A172 (cell line): ENCODE measurements around the gene C2CD3. TPM values are rescaled to one million over a fixed set of nuclear protein-coding genes. Genes with fewer than 3 reads are reported as not detected.
A peak's percentile ranks its signal among the peaks of the same experiment; 100 is the strongest.
"Not testable (repeated sequence)": the region's sequence is repeated elsewhere in the genome, so short reads cannot be mapped to it uniquely, and the experiment has no call there.

Source experiments
- DNase-seq: peaks from one replicate; pipeline ENCODE4 v3.0.0-alpha.2; 2015; ENCODE audit warnings: low spot score
- total RNA-seq: library from RNA; depleted of rRNA; stranded (reverse); fragments of >200 nt; shearing (Covaris generic); gene quantifications from 2 replicates; pipeline ENCODE4 v1.2.3, GENCODE V29; 2014

The C2CD3 gene
- total RNA-seq, 1 experiment from 2014 or later, result 49.2 TPM

DNA sequence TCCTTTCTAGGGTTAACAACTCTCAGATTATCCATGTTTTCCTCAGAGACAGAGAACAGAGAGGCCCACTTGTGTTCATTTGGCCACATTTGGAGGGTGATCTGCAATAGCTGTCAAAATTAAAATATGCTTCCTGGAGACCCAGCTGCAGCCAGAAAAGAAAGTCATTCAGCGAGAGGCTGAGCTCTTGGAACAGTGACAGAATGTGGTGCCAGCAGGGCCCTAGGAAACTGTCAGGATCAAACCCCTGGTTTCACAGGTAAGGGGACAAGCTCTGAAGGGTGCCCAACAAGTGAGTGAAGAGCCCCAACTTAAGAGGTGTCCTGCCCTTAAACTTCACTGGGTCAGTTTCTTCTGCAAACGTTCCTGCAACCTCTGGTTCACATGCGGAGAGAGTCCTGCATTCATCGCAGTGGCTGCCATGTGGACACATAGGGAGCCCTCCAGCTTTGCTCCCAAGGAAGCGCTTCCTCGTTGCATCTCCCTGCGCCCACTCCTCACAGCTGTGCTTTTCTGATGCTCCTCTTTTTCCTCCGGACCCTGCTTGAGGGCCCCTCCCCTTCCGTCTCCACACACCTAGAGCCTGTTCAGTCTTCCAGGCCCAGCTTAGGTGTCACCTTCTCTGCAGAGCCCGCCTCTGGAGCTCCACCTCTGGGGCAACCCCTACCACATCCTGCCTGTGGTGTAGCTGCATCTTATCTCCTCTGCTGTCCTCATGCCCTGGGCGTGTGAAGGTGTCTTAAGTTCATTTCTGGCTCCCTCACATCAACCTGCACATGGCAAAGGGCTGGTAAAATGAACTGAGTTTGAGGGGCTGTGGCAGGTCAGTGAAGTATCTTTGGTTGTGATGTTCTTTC lies 165.8 kb downstream of the C2CD3 start:
- no peak for DNase-seq

DNA sequence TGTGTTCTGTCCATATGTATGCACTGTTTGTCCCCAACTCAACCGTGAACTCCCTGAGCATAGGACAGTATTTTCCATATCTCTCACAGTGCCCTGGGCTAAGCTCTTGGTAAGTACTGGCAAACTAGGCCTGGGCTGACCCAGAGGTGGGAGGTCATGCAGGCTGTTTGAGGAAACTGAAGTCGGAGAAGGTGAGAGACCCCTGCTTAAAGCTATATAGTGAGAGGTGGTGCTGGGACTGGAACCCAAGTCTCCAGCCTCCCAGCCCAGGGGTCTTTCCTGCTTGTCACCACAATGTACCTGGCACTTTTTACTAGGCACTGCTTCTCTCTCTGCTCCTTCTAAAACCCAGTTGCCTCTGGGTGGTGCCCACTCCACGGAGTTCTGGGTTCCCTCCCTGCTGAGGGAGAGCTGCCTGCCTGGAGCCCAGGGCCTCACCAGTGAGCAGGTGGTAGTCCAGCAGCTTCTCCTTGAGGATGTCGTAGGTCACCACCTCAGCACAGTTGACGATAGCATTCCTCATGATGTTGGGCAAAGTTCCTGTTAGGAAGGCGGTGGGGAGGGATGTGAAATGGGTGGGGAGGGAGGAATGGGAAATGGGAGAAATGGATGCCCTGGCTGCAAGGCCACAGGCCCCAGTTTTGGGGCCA lies 166.6 kb downstream of the C2CD3 start:
- DNase-seq, result no peak

DNA sequence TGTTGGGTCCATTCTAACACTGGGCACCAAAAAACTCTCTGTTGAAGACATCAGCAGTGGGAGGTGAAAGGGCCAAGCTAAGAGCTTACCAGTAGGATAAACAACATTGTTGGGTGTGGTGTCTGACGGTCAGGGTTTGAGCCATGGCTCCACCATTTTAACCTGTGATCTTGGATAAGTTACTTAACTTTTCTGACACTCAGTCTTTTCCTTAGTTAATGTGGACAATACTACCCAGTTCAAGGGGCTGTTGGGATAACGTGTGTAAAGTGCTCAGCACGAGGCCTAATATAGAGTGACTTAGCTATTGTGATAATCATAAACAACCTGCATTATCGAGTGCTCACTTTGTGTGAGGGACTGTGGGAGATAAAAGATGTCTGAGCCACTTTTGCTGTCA lies 168.0 kb downstream of the C2CD3 start:
- no peak for DNase-seq

DNA sequence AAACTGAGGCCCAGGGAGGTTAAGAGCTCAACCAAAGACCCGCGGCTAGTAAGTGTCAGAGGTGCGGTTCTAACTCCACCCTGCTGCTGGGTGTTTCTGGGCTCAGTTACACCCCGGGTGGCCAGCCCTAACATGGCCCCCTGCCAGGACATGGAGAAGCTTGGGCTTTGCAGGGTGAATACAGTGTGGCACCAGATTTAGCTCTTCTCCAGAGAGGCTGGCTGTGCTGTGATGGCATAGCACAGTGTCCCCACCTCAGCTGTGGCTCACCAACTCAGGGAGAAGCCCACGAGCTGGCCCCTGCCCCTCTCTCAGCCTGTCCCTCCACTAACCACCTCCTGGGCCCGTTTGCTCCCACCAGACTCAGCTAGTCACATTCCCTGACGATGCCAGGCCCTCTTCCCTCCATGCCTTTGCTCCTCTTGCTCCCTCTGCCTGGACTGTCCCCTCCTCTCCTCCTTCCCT lies 168.9 kb downstream of the C2CD3 start:
- no peak for DNase-seq

DNA sequence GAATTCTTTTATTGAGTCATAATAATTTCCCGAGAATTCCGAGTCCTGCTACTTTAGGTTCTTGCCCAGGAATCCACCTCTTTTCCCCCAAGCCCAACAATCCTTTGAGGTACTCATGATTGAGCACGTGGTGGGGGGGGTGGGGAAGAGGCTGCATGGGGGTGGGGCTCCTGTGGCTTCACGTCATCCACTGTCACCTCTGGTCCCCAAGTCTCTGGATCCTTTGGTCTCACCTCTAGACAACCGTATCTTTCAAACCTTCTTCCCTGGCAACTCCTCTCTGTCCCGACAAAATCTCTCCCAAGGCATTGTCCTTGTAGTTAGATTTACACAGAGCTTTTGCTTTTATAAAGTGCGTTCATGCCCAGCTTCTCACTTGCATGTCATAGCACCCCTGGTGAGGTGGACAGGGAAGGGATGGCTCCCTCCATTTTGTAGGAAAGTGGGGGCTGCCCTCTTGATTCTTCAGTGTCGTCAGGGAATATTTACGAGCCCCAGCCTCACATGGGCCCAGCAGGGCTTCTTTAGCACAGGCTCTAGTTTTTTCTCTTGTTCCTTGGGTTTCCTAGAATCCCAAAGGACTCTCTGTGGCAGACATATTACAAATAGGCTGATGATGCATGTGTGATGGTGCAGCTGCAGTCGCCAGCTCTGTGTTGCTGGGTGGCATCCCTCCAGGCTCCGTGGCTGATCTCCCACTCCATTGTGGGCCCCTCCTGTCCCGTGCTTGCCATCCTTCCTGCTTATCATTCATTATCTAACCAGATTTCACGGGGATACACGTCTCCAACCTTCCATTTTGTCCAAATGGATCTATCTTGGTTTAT lies 170.3 kb downstream of the C2CD3 start:
- DNase-seq, result no peak

DNA sequence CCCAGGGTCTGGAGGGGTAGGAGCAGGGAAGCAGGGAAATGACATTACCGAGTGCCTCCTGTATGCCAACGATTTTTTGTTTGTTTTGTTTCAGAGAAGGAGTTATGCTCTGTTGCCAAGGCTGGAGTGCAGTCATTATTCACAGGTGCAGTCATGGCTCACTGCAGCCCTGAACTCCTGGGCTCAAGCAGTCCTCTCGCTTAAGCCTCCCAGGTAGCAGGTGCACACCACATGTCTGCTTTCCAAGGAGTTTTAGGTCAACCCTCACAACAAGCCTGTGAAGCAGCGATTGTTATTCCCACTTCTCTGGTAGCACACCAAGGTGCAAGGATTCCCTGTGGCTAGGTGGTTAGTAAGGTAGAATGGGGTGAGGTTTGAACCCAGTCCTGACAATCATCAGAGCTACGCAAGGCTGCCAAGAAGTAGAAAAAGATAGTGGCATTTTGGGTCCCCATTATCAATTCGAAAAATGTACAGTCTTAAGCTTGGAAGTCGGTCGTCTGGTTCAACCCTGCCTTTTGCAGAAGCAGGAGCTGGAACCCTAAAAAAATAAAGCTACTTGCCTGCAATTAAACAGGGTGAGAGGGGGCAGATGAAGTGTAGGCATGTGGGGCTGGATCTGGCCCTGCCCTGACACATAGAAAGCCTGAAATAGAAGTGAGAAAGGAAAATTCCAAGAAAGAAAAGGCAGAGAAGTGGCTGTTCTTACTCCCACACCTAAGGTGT lies 171.1 kb downstream of the C2CD3 start:
- DNase-seq, result no peak

DNA sequence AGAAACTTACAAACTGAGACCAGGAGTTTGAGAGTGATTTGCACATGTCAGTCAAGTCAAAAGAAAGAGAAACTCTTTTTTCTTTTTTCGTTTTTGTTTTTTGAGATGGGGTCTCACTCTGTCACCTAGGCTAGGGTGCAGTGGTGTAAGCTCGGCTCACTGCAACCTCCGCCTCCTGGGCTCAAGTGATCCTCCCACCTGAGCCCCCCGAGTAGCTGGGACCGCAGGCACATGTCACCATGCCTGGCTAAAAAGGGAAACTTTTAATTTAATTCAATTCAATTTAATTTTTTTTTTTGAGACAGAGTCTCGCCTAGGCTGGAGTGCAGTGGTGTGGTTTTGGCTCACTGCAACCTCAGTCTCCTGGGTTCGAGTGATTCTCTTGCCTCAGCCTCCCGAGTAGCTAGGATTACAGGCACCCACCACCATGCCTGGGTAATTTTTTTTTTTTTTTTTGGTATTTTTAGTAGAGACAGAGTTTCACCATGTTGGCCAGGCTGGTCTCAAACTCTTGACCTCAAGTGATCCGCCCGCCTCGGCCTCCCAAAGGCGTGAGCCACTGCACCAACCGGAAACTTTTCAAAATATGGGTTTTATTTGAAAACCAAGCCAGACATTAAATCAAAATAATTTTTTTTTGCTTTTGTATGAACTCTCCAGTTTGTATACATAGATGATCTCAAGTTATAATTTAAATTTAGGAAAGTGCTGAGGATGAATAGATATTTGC lies 171.8 kb downstream of the C2CD3 start:
- no peak for DNase-seq

DNA sequence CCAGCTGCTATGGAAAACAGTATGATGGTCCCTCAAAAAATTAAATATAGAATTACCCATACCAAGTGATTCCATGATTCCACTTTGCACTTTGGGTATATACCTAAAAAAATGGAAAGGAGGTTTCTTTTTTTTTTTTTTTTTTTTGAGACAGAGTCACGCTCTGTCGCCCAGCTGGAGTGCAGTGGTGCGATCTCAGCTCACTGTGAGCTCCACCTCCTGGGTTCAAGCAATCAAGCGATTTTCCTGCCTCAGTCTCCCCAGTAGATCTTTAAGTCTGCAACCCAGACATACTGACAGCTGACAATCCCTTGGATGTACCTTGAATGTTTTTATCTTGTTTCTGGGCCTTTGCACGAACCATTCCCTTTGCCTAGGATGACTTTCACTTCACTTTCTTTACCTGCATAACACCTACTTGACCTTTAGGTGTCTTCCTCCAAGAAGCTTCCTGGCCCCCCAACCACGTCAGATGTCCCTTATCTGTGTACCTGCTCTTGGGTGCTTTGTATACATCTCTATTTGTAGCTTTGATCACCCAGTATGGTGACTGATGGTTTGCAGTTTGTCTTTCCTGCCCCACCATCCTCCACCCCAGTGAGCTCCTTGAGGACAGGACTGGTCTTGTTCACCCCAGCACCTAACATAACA lies 173.6 kb downstream of the C2CD3 start:
- DNase-seq, result no peak

DNA sequence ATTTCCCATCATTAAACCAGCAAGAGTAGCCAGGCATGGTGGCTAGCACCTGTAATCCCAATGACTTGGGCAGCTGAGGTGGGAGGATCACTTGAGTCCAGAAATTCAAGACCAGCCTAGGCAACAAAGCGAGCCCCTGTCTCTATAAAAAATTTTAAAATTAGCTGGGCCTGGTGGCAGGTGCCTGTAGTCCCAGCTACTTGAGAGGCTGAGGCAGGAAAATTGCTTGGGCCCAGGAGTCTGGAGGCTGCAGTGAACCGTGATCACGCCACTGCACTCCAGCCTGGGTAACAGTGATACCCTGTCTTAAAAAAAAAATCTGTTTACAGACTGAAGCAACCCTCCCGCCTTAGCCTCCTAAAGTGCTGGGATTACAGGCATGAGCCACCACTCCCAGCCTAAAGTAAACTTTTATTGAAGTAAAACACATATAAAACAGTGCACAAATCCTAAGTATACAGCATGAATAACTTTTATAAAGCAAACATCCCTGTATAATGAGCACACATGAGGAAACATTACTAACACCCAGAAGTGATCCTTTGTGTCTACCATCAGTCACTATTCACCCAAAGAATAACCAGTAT lies 174.5 kb downstream of the C2CD3 start:
- DNase-seq, result no peak

DNA sequence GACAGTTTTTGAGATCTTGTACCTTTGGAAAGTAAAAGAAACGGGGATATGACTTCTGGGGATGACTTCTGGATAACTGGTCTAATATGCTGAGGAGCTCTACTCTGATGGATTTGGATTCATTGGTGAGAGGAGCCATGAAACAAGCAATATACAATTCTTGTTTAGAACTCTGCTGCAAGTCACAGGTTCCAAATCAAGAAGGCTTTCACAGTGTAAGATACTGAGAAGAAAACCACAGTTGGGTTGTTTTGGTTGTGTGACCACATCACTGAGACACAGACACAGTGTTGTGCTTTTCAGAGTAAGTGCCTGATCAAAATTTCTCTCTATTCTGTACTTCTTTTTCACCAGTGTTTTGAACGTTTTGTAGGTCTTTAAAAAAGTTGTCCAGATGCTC lies 175.1 kb downstream of the C2CD3 start:
- no peak for DNase-seq

DNA sequence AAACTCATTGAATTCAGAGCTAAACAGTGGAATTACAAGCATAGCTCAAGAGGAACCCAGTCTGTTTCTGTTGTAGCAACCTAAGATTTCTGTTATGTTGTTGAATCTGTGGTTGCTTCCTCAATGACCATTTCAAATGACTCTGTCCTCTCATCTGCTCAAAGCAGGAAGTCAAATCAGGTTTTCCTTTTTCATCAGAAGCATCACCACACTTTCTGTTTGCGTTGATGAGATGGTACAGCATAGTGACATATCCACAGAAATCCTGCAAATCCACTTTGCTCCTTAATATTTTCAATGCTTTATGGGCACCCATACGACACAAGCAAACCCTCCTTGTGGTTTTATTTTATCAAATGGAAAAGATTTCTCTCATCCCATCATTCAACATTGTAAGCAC lies 175.6 kb downstream of the C2CD3 start:
- no peak for DNase-seq

DNA sequence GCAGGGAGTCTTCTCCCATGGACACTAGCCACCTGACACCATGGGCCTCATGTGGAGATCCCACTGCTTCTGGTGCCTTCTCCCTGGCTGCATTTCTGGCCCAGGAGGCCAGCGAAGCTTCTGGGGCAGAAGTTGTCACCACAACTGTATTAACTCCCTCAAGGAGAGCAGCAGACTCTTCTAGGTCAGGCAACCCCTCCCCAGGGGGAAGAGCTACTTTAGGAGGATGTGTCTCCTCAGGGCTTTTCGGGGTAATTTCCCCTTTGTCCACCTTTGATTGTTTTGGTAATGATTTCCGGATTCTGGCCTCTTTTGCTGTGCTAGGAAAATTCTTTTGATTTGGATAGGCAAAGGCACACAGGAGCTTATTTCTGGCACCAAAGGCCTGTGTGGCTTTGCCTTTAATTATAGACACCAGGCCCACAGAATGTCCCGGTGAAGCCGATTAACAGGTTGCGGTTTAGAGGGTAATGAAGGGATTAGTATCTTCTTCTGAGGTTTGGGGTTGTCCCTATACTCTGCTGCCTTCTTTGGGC lies 179.3 kb downstream of the C2CD3 start:
- DNase-seq, result no peak

DNA sequence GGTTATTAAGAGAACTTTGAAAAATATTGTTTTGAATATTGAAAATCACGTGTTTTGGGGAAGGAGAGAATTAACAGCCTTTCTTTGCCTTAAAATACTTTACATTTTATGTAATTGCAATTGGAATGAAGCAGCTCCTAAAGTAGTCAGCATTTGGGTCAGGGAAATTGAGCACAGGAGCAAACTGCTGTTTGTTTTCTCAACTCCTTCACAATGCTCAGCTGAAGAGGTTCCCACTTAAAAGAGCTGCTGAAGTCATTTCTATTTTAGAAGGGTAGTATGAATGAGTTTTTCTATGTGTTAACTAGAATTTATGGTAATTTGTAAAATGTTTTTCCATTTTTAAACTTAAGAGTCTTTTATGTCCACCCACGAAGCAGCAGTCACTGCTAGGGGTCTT lies 180.1 kb downstream of the C2CD3 start:
- DNase-seq, result no peak

DNA sequence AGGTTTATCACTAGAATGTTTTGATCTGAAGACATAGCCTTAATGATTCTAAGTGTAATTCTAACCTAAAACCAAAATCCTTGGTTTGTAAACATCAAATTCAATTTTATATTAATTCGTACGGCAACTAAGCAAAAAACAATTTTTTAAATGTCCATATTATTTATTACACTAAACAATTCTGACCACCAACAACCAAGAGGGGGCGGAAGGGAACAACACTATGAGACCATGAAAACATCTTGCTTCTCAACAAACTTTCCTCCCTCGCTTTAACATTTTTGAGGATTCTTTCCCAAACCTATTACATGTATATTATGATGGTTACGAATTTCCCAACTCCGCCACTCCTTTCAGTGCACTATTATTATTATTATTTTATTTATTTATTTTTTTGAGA lies 181.6 kb downstream of the C2CD3 start:
- DNase-seq, result no peak

DNA sequence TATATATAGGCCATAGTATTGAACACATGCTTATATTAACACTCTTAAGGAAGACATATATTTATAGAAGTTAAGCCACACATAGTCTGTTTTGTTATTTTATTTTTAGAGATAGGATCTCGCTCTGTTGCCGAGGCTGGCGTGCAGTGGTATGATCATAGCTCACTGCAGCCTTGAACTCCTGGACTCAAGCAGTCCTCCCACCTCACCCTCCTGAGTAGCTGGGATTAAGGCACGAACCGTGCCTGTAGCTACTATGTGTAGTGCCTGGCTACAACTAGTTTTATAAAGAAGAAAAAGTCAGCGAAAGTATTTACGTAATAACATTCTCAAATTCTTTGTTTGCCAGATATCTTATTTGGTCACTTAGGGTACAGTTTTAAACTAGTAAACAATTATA lies 182.6 kb downstream of the C2CD3 start:
- DNase-seq, result no peak

DNA sequence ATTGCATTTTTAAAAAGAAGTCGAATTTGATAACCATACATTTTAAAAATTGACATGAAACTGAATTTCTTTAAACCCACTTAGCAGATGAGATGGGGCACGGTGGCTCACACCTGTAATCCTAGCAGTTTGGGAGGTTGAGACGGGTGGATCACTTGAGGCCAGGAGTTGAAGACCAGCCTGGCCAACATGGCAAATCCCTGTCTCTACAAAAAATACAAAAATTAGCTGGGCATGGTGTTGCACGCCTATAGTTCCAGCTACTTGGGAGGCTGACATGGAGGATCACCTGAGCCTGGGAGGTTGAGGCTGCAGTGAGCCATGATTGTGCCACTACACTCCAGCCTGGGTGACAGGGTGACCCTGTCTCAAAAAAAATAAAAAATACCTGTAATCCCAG lies 185.1 kb downstream of the C2CD3 start:
- DNase-seq, result not testable (repeated sequence)

DNA sequence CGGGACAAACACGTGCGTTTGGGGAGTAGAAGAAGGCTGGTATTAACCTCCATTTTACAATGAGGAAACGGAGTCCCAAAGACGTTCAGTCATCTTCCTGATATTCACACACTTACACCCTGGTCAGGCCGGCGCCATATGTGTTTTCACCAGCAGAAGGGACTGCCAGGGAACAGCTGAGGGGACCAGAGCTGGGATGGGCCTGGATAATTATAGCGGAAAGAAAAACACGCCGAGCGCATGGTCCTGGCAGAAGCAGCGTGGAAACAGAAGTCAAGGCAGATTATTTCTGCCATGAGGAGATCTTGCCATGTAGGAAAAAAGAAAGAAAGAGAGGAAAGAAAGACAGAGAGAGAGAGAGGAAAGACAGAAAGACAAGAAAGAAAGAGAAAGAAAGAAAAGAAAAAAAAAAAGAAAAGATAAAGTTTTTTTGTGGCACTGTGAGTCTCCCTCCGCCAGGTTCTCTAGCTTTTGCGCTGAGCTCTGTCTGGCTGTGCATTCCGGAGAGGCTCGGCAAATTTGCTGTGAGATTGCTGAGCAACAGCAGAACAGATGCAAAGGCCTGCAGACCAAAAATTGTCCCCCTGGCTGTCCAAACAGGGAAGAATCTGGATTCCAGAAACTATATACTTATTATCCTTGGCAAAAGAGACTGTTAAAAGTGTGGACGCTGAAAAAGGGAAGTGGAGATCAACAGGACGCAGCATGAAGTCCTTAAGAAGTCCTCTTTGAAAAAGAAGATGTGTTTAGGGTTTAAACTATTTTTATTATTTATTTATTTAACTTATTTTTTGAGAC lies 186.9 kb downstream of the C2CD3 start:
- no peak for DNase-seq

DNA sequence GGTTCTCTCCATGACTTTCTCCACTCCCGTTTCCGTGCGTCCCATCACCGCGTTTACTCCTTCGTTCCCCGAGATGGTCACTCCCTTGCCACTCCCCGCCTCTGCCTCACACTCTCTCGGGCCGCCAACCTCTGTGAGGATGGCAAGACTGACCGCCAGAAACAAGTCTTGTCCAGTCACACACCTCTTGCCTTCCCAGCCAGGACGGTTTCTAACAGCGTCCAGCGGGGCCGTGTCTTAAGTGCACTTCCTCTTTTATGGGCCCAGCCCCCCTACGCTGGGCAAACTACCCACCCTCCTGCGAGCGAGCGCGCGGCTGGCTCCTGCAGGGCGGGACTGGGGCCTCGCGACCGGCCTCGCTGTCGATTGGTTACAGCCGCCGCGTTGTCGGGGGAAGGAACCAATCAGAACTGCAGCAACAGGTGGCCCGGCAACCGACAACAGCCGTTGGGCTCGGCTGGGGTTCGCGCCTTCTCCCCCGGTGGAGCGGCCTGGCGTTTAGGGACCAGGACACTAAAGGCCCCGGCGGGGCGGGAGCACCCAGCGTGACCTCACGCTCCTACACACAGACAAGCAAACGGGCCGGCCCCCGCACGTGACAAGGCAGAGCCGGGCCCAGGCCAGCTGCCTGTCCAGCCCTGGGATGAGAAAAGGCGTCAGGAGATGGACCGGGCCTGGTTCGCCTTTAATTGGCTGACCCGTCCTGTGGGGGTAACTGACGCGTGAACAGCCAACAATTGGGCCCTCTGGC lies 187.6 kb downstream of the C2CD3 start:
- peak; percentile 88 for DNase-seq
